ENCODE results near the gene ANXA7.

ANXA7 gene

GRCh38 chr10:73413528-73414229 is at the start of gene ANXA7:
TSS of gene ANXA7 (minus strand) at chr10:73414058. CDS start at chr10:73400856, 13,202 bp downstream.
- FAIRE-seq: no peak

- no peak for FAIRE-seq
These were observed 47.0 kb upstream of the ANXA7 start for GRCh38 chr10:73460897-73461296.

- no peak for FAIRE-seq
These were observed 45.9 kb upstream of the ANXA7 start for GRCh38 chr10:73459683-73460314.

DNA sequence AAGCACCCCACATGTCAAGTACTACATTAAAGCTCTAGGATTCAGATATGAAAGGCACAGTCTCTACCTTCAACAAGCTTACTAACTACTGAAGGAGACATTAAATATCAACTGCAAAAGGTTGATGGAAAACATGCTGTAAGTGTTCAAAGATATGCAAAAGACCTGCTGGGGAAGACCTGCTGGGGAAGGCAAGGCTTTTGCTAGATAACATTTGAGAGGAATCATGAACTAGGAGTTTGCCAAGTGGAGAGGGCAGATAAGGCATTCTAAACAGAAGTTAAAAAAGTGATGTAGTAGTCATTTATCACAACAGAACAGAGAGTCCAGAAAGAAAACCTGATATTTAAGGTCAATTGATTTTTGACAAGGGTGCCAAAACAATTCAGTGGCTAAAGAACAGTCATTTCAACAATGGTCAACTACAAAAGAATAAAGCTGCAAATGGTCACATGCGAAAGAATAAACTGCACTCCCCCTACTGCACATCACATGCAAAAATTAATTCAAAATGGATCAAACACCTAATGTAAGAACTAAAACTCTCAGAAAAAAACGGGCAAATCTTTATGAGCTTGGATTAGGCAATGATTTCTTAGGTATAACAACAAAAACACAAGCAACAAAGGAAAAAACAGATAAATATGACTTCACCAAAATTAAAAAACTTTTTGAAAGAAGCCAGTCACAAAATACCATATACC is 42.5 kb upstream of the ANXA7 start:
- no peak for FAIRE-seq

DNA sequence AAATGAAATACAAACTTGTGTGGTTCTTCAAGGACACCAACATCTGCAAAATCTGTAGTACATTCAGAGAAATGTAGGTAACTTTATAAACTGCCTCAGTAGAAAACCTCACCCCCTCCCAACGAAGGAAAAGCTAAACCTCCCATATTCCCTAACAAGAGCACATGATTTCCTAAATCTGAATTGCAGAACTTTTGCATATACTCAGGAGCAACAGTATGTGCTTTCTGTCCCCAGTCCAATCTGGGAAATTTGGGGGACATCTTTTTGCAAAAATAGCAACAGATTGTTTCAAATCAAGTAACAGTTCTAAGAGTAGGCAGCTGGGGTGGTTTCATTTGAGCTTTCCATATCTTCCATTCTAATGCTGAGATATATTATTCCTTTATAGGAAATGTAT is 35.3 kb upstream of the ANXA7 start:
- FAIRE-seq: no peak

DNA sequence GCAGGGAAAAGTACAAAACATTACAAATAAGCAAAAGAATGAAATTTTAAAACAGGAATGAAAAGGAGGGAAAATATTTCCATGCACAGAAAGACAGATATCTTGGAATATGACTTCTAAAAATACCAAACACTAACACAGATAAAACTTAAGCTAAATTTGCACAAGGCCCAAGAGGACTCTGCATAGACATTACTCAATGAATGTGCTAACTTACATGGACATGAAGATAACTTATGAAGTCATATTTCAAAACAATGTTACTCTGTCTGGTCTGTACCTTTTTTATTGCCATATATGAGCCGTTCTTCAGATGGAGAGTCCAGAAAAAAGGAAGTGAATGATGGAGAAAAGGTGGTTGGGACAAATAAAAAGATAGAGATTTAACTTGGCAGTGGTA is 34.5 kb upstream of the ANXA7 start:
- no peak for FAIRE-seq

DNA sequence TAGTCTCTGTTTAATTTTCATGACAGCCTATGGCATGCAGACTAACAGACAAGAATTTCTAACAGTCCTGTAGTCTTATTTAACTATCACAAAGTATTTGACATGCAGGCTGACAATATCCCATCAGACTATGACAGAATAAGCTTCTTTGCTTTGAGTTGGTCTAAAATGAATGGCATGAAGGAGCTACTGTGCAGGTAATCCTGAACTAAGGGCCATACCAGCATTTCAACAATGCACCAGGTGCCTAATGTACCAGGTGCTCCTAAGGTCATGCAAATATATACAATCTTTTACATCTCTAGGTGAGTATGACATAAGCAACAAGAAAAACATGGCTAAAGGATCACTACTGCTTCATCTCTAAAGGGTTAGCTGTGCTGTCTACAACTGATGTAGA is 33.1 kb upstream of the ANXA7 start:
- no peak for FAIRE-seq

GRCh38 chr10:73444457-73444856 is 30.6 kb upstream of the ANXA7 start:
- FAIRE-seq: no peak

GRCh38 chr10:73439605-73440312 is 25.9 kb upstream of the ANXA7 start:
- no peak for FAIRE-seq

- no peak for FAIRE-seq
These were observed 25.2 kb upstream of the ANXA7 start for GRCh38 chr10:73439055-73439454.

DNA sequence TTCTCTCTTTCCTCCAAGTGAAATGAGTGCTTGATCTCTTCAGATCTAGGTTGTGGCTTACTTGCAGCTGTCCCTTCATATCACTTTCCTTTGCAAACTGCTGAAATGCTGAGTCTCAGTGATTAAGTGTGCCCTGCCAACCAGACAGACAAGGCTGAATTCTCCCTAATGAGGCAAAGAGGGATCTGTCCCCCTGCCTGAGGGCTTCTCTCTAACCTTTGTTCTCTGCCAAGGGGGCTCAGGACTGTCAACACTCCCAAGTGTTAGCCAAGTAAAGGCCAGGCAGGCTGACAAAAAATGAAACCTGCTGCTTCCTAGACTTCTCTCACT is 19.6 kb upstream of the ANXA7 start, which contains the start of gene MSS51:
Gene MSS51, minus strand, starts transcription at position 24 of the 330 bp plus-strand sequence. CDS start 5,277 bp downstream, outside the sequence.
- no peak for FAIRE-seq

GRCh38 chr10:73432646-73433537 is 19.0 kb upstream of the ANXA7 start:
- no peak for FAIRE-seq

DNA sequence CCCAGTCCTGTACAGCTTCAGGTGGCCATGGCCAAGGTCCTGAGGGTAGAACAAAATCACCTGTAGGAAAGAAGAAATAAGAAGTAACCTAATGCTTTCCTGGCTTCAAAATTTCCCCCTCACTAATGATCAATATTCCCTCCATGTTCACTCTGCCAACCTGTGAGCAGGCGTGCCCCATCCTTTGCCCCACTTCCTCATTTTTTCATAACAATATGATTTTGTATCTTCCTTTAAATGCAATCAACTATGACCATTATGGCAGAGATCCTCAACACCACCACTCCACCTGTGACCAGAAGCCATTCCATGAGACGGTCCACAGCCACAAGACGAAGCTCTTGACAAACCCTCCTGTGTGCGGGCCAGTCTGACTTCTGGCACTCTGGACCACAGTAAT is 12.5 kb upstream of the ANXA7 start:
- FAIRE-seq: no peak

DNA sequence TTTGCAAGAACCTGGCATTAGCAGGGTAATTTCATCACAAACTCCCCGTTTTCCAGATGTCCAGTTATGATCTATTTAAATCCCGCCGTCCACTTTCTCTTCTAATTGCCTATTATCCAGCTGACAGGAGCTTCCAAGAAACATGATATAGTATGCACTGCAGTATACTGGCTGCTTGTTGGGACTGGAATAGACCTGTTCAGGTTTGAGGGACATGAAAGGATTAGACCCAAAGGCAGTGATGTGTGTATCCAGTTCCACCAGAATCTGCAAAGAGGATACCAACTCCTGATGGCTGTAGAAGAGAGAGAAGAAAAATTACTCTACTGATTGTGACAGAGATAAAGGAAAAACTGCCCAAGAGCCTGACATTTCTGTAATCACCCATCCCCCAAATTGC is 10.6 kb upstream of the ANXA7 start:
- no peak for FAIRE-seq

- FAIRE-seq: no peak
These were observed 9.5 kb upstream of the ANXA7 start for GRCh38 chr10:73423309-73423708.

- FAIRE-seq: no peak
These were observed 2.7 kb upstream of the ANXA7 start for GRCh38 chr10:73416571-73416970.

DNA sequence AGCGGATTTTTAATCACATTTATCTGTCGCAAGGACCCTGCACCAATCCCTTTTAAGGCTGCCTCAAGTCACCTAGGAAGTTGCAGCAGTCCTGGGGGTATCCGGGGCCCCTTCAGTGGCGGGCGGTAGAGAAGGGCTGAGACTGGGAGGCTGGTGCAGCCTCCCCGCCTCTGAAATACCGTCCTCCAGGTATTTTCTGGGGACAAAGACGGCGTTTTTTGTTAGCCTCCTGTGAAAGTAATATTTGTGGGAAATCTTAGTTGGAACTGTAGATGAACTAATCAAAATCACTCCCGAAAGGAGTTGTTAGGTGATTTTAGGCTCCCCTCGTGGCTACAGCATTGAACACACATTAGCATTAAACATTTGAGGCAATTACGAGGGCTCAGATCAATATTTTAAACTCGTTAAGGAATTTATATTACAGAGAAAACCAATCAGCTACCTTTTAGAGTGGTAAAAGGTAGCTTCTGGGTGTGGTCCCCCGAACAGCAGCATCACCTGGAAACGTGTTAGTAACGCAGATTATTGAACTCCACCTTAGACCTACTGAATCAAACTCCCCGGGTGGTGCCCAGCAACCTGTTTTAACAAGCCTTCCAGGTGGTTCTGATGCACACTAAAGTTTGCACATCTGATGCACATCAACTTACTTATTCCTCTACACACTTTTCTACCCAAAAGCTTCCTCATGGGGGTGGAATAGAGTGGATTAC is 530 bp upstream of the ANXA7 start:
- no peak for FAIRE-seq

DNA sequence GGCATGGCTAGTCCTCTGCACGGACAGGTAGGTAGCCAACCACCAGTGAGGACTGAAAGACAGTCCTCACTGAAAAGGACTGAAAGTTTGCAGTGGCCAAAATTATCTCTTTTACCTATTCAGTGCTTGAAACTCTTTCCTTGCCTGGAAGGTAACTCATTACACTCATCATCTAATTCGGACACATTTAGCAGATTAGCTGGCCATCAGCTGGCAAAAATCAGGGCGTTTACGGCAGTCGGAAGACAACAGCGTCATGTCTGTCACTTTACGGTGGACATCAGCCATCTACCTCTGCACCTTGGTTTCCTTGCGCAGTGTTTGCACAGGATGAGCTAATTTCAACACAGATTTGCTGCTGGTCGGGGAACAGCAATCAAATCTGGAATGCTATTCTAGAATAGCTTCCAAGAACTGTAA is 740 bp downstream of the ANXA7 start:
- no peak for FAIRE-seq

DNA sequence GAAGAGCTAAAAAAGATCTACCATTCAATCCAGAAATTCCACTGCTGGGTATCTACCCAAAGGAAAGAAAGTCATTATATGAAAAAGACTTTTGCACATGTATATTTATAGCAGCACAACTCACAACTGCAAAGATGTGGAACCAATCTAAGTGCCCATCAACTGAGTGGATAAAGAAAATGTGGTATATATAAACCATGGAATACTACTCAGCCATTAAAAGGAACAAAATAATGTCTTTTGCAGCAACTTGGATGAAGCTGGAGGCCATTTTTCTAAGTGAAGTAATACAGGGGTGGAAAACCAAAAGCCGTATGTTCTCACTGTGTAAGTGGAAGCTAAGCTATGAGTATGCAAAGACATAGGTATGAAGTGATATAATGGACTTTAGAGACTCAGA is 3.0 kb downstream of the ANXA7 start:
- FAIRE-seq: no peak

DNA sequence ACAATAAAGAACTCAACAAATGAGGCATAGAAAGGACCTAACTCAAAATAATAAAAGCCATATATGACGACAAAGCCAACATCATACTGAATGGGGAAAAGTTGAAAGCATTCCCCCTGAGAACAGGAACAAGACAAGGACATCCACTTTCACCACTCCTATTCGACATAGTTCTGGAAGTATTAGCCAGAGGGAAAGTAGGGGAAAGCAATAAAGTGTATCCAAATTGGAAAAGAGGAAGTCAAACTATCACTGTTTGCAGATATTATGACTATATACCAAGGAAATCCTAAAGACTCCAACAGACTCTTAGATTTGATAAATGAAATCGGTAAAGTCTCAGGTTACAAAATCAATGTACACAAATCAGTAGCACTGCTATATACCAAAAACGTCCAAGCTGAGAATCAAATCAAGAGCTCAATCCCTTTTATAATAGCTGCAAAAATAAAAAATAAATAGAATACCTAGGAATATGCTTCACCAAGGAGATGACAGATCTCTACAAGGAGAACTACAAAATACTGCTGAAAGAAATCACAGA is 4.8 kb downstream of the ANXA7 start:
- no peak for FAIRE-seq

DNA sequence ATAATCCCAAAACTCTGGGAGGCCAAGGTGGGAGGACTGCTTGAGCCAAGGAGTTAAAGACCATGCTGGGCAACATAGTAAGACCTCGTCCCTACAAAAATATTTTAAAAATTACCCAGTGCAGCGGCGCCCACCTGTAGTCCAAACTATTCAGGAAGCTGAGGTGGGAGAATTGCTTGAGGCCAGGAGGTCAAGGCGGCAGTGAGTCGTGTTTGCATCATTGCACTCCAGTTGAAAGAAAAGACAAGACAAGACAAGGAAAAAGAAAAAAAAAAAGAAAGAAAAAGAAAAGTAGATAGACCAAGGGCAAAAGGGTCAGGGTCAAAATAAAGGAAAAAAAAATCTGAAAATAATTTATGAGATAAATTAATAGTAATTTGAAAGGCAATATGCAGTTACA is 5.8 kb downstream of the ANXA7 start:
- no peak for FAIRE-seq

All from G401.6 (cell line).